HG03432 (cell line): Measurements from ENCODE around the gene PACSIN2.
"Not testable (repeated sequence)": the region's sequence is repeated elsewhere in the genome, so short reads cannot be mapped to it uniquely, and the experiment has no call there.

Experiments used
- ATAC-seq: cut with Tn5 transposase; IDR thresholded peaks from one replicate; pipeline ENCODE4 v1.9.1; 2021; ENCODE audit warnings: mild to moderate bottlenecking, moderate library complexity; ENCODE audit not compliant: unreplicated experiment

PACSIN2 gene, protein sequence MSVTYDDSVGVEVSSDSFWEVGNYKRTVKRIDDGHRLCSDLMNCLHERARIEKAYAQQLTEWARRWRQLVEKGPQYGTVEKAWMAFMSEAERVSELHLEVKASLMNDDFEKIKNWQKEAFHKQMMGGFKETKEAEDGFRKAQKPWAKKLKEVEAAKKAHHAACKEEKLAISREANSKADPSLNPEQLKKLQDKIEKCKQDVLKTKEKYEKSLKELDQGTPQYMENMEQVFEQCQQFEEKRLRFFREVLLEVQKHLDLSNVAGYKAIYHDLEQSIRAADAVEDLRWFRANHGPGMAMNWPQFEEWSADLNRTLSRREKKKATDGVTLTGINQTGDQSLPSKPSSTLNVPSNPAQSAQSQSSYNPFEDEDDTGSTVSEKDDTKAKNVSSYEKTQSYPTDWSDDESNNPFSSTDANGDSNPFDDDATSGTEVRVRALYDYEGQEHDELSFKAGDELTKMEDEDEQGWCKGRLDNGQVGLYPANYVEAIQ

GRCh38 chr22:43014869-43015676 lies at the start of gene PACSIN2:
PACSIN2 (minus strand) TSS chr22:43015149; CDS start chr22:42912080, 103,069 bp downstream.
- peak; percentile 91 for ATAC-seq

- no peak for ATAC-seq
Measured at GRCh38 chr22:43060183-43060582, 45.2 kb upstream of the PACSIN2 start.

GRCh38 chr22:43057641-43058040 lies 42.7 kb upstream of the PACSIN2 start:
- no peak for ATAC-seq

DNA sequence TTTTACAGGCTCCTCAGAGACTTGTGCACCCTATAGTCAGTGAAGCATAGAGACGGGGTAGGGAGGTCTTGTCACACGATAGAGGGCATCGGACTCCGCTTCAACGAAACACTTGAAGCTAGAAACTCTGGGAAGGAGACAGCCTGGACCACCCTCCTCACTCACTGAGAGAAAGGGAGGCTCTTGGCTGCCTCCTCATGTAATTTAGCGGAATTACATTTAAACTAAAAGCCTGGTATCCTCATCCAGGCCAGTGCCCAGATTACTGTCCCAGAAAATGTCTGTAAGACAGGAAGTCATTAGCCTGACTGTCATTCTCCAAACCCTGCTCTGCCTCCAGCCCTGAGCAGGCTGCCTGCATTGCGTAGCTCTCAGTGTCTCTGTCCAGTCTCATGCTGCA lies 38.2 kb upstream of the PACSIN2 start:
- no peak for ATAC-seq

DNA sequence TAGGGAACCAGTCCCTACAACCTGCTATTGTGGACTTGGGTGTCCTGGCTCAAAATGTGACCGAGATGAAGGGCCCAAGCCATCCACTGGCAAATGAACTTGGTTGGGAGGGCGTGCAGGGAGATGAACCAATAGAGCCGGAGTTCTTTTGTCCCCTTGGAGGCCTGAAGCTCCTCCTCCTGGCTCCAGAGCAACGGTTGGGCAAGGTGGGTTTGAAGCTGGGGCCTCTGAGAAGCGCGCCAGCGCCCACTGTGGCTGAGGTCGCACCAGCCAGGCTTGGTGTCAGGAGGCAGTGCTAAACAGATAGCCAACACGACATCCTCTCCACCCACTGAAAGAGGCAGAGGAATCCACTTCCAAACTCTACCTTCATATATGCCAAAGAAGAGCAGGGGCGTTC lies 36.0 kb upstream of the PACSIN2 start:
- no peak for ATAC-seq

DNA sequence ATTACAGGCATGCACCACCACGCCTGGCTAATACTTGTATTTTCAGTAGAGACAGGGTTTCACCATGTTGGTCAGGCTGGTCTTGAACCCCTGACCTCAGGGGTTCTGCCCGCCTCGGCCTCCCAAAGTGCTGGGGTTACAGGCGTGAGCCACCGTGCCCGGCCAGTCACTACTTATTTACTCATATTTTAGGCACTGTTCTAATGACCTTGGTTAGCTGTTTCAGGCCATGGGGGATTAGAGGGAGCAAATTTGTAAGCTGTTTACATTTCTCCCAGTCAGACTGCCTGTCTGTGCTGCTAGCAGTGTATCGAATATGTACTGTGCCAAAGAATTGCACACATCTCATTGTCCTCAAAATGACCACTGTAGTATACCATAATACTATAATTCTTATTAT lies 32.7 kb upstream of the PACSIN2 start:
- ATAC-seq = no peak

DNA sequence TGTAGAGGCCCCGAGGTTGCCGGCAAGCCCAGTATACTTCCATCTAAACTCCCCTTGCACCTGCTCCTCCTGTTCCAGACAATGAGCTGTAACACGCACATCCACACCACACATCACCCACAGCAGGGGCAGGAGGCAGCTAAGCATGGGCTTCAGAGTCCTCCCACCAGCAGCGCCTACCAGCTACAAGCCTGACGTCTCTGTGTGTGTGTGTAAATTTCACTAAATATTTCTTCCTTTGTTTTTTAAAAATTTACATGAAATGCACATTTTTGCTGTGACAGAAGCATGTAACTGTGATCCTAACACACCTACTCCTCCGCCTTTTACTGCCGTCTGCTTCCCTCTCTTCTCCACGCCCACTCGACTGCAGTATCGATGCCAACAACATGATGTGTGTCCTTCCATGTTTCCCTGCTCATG lies 29.4 kb upstream of the PACSIN2 start:
- no peak for ATAC-seq

DNA sequence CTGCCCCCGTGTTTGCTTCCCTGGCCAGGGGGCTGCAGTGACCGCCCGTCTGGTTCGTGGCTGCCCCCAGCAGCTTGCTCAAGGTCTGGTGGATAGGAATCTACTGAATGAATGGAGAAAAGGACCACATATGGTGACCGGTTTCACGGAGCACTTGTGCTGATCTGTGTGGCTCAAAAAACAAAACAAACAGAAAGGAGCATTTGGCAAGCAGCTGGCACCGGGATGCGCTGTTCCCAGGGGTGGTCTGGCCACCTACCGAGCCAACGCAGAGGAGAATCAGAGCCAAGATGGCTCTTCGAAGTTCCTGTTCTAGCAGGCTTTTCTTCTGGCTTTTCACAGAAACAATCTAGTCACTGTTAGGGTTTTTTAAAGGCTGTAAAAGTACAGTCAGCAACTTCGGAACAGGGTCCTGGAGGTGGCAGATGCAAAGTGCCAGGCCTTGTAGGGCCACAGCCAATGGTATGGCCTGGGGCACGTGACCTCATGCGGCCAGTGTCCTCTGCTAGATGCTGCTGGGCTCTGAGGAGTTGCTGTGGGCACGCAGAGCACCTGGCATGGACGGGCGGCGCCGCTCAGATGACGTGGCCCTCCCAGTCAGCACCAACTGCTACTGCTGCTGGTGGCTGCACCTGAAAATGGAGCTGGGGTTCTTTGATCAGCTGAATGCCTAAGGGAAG lies 27.3 kb upstream of the PACSIN2 start:
- no peak for ATAC-seq

DNA sequence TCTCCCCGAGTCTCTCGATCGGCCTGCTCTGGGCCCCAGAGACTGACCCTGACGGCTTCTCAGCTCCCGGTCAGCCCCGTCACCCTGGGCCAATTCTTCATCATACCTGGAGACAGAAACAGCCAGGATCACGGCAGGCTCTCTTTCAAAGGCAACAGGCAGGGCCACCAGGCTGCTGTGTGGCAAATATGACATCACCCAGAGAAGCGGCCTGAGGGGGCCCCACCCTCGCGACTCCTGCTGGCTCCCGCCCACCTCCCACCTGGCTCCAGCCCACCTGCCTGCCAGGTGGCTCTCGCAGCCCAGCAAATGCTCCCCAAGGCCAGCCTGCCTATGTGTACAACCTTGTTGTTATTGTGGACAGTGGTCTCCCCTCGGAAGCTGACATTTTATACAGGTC lies 24.9 kb upstream of the PACSIN2 start:
- no peak for ATAC-seq

DNA sequence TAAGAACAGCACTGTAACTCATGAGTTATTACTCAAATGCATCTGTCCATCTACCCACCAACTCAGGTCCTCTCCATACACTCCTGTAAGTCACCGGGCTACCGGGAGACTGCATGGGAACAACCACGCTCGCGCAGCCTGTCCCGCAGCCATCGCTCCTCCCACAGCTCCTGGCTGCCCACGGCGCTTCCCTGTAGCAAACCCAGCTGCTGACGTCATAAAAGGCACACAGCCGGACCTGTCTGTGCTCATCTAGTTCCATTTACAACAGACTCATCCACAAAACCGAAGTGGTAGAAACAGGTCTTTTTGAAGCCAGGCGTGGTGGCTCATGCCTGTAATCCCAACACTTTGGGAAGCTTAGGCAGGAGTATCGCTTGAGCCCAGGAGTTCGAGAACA lies 23.4 kb upstream of the PACSIN2 start:
- no peak for ATAC-seq

DNA sequence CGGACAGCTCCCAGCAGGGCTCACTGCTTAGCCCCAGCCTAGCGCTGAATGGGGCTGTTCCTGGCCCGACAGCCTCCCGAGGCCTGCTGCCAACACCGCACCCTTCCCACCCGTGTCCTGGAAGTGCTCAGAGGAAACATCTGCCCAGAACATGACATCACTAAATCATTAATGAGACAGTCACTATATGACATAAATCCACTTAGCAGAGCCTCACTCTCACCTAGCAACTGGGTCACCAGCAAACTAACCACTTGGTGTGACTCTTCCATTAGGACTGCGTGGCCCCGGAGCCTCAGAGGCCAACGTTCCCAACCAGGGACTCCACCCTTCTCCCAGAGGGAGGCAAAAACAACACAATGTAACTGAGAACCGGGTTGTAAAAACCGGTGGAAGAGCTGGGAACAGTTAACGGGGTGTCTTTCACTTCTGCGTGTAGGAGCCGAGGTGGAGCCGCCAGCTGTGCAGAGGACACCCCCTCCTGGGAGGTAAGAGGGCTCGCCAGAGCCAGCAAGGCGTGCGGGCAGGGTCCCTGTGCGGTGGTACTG lies 21.4 kb upstream of the PACSIN2 start:
- ATAC-seq = no peak

DNA sequence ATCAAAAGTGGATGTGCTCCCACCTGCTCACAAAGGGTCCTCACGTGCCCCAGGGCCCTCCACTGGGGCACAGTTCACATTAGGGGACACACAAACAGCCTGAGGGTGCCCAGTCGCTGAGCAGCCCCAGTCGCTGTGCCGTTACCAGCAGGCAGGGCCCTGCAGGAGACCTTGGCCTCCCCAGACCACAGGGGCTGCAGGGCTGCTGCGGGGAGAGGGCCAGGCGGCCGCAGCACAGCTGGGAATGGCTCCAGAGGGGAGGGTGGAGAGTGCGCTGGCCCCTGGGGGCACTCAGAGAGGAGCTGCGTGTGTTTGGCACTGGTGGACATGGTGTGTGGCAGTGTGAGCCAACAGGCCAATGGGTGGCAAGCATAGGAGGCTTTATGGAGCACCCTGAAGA lies 20.3 kb upstream of the PACSIN2 start:
- ATAC-seq = no peak

DNA sequence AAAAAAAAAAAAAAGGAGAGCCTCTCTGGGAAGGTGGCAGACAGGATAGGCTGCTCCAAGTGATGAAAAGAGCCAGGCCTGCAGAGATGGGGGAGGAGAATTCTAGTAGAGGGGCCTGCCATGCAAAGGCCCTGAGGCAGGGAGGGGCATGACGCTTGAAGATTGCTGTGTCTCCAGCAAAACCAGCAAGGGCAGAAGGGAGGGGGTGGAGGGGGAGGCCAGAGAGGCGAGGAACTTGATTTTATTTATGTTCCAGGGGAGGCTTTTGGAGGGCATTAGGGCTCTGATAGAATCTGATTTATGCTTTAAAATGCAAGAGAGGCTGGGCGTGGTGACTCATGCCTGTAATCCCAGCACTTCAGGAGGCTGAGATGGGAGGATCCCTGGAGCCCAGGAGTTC lies 16.7 kb upstream of the PACSIN2 start:
- ATAC-seq = no peak

DNA sequence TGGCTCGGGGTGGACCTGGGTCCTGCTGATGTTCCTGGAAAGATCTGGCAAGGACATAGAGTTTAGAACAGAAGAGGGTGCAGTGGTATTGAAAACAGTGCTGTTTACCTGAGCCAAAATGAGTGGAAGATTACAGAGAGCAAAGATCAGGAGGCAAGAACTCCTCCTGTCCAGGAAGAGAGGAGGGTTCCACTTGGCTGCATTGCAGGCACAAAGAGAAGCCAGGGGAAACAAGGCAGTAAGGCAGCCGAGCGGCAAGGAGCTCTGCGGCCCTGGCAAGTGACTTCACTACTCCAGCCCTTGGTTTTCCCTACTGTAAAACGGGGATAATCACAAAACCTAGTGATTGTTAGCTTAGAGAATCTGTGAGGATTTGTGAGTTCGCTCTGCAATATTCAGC lies 3.7 kb upstream of the PACSIN2 start:
- ATAC-seq = no peak

DNA sequence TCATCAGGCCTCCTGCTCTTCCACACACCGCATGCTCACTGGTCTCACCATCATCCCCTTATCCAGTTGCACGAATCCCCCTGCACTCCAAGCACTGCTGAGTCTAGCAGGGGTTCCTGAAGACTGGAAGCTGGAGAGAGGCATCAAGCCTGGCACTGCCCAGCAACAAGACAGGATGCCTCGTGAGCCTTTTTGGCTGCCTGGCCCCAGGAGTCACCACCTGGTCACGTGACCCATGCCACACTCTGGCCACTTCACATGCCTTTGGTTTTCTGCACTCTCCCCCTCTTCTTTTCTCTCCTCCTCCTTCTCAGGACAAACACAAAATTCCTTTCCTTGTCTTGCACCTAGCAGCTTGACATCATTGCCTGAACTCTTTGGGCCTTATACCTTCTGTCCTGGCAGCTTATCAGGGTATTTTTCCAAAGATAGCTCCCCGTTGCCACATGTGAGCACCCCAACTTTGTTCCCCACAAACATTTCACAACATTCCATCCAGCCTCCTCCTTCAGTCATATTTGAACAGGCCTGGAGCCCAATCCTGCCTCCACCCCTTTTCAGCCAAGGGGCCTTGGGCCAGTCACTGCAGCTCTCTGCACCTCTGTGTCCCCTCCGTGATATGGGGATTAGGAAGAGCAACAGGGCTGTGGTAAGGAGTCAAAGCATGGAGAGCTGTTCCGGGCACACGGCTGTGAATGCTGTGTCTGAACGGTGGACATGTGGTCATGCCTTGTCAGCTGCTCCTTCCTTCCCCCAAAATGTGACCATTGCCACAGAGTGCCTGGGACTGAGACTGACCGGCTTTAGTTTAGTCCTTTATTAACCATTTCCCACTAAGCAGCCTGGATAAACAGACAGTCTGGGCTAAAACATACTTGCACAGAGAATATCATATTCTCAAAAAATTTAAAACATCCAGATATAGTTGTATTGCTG lies 2.8 kb upstream of the PACSIN2 start:
- ATAC-seq = no peak

DNA sequence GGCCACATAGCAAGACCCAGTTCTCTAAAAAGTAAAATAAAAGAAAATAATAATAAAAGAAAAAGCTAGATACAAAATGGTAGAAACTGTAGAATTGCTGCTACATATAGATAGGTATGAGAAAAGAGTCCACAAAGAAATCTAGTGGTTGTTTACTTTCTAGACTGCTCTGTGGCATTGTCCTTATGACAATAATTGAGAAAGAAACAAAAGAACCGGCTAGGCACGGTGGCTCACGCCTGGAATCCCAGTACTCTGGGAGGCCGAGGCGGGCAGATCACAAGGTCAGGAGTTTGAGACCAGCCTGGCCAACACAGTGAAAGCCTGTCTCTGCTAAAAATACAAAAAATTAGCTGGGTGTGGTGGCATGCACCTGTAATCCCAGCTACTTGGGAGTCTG lies 1.2 kb upstream of the PACSIN2 start:
- ATAC-seq = not testable (repeated sequence)

GRCh38 chr22:43015677-43016042 lies 711 bp upstream of the PACSIN2 start:
- ATAC-seq = no peak

GRCh38 chr22:43014316-43014868 lies 557 bp downstream of the PACSIN2 start:
- peak; percentile 29 for ATAC-seq

DNA sequence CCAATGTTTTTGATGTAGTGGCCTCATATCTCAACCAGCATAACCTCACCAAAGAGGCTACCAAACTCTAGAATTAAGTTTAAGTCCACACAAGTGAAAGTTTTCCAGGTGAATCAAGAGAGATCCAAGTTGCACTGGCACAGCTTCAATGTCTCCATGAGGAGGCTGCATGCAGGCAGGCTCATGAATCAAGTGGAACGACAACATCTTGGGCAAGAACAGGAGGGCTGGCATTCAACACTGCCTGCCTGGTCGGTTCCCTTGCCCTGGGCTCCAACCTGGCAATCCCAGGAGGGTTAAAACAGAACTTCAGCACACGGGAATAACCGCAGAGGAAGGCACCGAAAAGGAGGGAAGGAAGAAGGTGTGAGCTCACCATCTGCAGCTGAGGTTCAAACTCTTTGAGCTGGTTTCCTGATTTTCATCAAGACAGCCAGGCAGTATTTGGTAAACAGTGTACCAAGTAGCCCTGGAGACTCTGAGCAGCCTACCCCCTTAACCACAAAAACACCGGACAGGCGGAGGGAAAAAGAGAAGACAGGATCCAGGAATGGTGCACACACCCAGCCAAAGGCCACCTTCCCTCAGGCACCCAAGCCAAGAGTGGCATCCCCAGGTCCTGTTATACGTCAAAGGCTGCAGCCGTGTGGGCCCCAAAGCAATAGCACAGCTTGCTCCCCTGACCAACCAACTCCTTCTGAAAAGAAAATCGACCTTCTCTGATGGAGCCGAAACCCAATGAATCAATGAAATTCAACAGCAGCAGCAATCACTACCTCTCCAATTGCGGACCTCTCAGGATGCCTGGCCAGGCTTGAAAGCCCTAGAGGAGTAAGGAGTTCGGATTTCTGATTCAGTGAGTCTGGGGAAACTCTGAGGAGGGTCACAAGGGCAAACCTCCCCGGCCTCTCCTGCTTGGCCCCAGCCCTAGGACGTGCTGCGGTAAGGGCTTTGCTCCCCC lies 1.3 kb downstream of the PACSIN2 start:
- ATAC-seq = peak; percentile 9
